ENCODE measurements around the gene SVEP1.

The SVEP1 gene

DNA sequence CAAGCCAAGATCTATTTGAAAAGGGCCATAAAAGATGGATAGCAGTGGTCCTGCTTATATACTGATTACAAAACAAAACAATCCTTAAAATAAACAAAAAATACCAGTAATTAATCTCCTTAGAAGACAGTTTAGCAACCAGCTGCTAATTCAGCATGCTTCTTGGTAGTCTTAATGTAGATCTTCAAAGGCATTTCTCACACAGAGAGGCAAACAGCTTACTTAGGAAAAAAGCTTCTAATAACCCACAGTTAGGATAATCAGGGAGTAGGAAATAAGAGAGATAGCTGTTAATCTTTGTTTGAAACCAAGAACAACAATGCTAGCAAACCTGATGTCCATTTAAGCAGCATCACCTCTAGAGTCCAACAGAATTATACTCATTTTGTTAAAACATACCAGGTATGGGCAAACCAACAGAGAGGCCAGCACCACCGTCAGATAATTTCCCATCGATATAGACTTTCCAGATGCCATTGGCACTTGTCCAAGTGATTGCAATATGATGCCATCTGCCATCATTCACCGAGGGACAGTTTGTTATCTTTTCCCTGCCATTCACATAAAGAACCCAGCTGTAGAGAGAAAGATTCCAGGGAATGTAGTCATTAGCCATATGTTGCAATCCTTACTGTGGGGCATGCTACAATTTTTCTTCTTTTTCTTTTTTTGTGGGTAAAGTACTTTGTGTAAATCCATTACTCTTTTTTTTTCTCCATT is 136.2 kb downstream of the SVEP1 start:
- no peak for DNase-seq (ENCODE audit: low read depth)
- H3K4me3 ChIP-seq (ENCODE audit: low read depth, low read length) = no peak overlapping the region

DNA sequence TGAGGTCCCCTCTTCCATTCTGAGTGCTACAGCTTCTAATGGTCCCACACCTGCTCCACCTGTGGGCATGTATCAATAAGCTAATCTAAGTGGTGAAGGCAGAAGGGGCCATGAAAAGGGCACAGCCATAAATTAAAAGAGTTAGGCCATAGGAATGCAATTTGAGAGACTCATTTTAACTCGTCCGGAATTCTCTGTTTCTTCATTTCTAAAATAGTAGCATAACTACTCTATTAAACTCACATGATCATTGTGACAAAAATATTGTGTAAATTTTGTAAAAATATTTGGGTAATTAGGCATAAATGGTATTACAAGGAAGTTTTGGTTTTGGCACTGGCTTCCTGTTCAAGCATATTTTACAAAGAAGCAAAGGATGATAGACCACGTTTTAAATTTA is 138.7 kb downstream of the SVEP1 start:
- H3K4me3 ChIP-seq (ENCODE audit: low read depth, low read length) = no peak overlapping the region
- no peak for DNase-seq (ENCODE audit: low read depth)
- TF ChIP-seq, protein P1, sequence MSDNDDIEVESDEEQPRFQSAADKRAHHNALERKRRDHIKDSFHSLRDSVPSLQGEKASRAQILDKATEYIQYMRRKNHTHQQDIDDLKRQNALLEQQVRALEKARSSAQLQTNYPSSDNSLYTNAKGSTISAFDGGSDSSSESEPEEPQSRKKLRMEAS (IDR thresholded peaks at IDR 0.05; ENCODE audit: low read depth, low read length) = no peak
- TF ChIP-seq MYC (IDR thresholded peaks at IDR 0.05; ENCODE audit: low read depth, low read length) = no peak
- TF ChIP-seq, protein P2, sequence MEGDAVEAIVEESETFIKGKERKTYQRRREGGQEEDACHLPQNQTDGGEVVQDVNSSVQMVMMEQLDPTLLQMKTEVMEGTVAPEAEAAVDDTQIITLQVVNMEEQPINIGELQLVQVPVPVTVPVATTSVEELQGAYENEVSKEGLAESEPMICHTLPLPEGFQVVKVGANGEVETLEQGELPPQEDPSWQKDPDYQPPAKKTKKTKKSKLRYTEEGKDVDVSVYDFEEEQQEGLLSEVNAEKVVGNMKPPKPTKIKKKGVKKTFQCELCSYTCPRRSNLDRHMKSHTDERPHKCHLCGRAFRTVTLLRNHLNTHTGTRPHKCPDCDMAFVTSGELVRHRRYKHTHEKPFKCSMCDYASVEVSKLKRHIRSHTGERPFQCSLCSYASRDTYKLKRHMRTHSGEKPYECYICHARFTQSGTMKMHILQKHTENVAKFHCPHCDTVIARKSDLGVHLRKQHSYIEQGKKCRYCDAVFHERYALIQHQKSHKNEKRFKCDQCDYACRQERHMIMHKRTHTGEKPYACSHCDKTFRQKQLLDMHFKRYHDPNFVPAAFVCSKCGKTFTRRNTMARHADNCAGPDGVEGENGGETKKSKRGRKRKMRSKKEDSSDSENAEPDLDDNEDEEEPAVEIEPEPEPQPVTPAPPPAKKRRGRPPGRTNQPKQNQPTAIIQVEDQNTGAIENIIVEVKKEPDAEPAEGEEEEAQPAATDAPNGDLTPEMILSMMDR (IDR thresholded peaks at IDR 0.05; ENCODE audit: low read depth, low read length) = no peak
- no peak for TF ChIP-seq POLR2A (IDR thresholded peaks at IDR 0.05; ENCODE audit: extremely low read depth, insufficient read length)

More for the DNA sequence above, 136.2 kb downstream of the SVEP1 start:
- TF ChIP-seq, protein P2 (IDR thresholded peaks at IDR 0.05; ENCODE audit: low read depth, low read length) = no peak
- TF ChIP-seq MYC (IDR thresholded peaks at IDR 0.05; ENCODE audit: low read depth, low read length) (no peak), POLR2A (IDR thresholded peaks at IDR 0.05; ENCODE audit: extremely low read depth, insufficient read length) (no peak)
- TF ChIP-seq, protein P1 (IDR thresholded peaks at IDR 0.05; ENCODE audit: low read depth, low read length) = no peak

DNA sequence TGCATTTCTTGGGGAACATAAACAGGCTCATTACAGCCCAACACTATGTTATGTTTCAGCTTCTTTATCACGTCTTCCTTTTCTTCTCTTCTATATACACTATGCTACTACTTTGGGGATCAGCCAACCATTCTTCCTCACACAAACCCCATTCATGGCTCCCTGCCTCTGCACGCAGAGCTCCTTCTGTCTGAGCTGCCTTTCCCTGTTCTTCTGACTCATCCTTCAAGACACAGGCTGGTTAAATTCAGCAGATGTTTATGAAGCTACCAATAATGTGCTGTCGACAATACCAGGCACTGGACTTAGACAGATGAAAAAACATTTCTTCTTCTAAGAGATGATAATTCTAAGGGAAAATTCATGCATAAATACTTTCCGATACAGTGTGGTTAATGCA is 139.4 kb downstream of the SVEP1 start:
- DNase-seq (ENCODE audit: low read depth) = no peak
- no peak overlapping the region for H3K4me3 ChIP-seq (ENCODE audit: low read depth, low read length)
- TF ChIP-seq, protein P2 (IDR thresholded peaks at IDR 0.05; ENCODE audit: low read depth, low read length) = no peak
- TF ChIP-seq MYC (IDR thresholded peaks at IDR 0.05; ENCODE audit: low read depth, low read length) = no peak
- TF ChIP-seq, protein P1 (IDR thresholded peaks at IDR 0.05; ENCODE audit: low read depth, low read length) = no peak
- no peak for TF ChIP-seq POLR2A (IDR thresholded peaks at IDR 0.05; ENCODE audit: extremely low read depth, insufficient read length)

DNA sequence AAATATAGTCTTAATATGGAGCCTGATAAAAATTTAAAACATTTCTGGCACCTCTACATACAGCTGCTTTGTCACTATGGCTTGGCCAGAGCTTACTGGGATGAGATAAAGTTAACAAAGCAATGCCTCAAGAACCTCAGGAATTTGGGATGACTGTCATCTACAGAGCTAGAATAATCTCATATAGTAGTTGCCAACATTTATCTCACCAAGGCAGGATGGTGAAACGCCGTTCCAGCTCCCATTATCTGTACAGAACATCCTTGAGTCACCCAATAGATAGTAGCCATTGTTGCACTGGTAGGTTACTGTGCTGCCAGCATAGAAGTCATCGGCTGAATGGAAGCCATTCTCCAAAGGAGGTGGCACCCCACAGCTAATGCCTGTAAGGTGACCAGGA is 147.3 kb downstream of the SVEP1 start:
- DNase-seq (ENCODE audit: low read depth) = no peak
- H3K4me3 ChIP-seq (ENCODE audit: low read depth, low read length) = no peak overlapping the region
- TF ChIP-seq POLR2A (IDR thresholded peaks at IDR 0.05; ENCODE audit: extremely low read depth, insufficient read length) (no peak), MYC (IDR thresholded peaks at IDR 0.05; ENCODE audit: low read depth, low read length) (no peak)
- TF ChIP-seq, protein P2 (IDR thresholded peaks at IDR 0.05; ENCODE audit: low read depth, low read length) = no peak
- TF ChIP-seq, protein P1 (IDR thresholded peaks at IDR 0.05; ENCODE audit: low read depth, low read length) = no peak

DNA sequence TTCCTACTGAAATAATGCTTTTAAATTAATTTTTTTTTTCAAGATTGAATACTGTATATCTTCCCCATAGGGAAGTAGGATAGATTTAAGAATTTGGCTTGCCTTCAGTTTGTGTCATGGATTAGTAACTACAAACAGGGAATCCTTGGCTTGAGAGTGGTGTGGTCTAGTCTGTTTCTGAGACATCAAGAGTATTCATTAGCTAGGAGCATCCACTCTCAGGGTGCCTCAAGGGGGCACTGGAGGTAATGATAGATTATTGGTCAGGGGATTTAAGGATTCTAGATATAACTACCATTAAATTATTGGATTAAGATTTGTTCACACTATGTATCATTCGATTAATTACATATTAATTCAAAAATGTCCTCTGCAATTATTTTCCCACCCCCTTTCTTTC is 150.1 kb downstream of the SVEP1 start:
- TF ChIP-seq POLR2A (IDR thresholded peaks at IDR 0.05; ENCODE audit: extremely low read depth, insufficient read length) (no peak), MYC (IDR thresholded peaks at IDR 0.05; ENCODE audit: low read depth, low read length) (no peak)
- TF ChIP-seq, protein P2 (IDR thresholded peaks at IDR 0.05; ENCODE audit: low read depth, low read length) = no peak
- TF ChIP-seq, protein P1 (IDR thresholded peaks at IDR 0.05; ENCODE audit: low read depth, low read length) = no peak
- H3K4me3 ChIP-seq (ENCODE audit: low read depth, low read length) = no peak overlapping the region
- DNase-seq (ENCODE audit: low read depth) = no peak
